Measurements from ENCODE around the gene VSTM2B.

DNA sequence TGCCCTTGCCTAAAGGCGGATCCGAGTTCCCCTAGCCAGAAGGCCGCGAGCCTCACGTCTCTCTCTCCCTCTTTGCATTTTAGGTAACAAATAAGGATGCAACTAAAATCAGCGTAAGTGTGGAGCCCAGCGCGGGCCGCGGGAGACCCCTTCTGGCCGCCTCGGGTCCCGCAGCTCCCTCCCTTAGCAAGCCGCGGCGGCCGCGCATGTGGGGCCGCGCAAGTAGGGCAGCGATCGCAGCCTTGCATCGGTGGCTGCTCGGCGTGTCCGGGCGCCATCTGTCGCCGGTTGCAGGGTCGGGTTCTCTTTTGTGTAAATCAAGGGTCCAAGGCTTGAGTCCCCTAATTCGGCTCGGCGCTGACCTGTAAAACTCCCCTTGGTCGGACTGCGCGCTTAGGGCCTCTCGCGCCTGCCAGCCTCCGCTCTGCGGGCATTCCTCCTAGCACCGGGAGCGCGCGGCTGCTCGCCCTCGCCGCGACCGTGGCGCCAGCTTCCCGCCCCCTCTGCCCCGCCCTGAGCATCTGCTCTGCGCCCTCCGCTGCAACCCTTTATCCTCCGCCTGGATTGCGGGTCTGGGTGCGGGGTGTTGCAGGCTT, 2.7 kb downstream of the VSTM2B start:
- TF ChIP-seq POLR2A (IDR thresholded peaks at IDR 0.05; ENCODE audit: low read depth, low read length) (no peak), MAZ (IDR thresholded peaks at IDR 0.05; ENCODE audit: borderline replicate concordance, low read depth, low read length) (no peak), RCOR1 (IDR thresholded peaks at IDR 0.05; ENCODE audit: insufficient replicate concordance, low read length) (no peak), SMC3 (IDR thresholded peaks at IDR 0.05; ENCODE audit: low read depth, low read length) (peak; percentile 49), MXI1 (IDR thresholded peaks at IDR 0.05; ENCODE audit: borderline replicate concordance, low read depth, low read length) (no peak)
- TF ChIP-seq, protein P1, sequence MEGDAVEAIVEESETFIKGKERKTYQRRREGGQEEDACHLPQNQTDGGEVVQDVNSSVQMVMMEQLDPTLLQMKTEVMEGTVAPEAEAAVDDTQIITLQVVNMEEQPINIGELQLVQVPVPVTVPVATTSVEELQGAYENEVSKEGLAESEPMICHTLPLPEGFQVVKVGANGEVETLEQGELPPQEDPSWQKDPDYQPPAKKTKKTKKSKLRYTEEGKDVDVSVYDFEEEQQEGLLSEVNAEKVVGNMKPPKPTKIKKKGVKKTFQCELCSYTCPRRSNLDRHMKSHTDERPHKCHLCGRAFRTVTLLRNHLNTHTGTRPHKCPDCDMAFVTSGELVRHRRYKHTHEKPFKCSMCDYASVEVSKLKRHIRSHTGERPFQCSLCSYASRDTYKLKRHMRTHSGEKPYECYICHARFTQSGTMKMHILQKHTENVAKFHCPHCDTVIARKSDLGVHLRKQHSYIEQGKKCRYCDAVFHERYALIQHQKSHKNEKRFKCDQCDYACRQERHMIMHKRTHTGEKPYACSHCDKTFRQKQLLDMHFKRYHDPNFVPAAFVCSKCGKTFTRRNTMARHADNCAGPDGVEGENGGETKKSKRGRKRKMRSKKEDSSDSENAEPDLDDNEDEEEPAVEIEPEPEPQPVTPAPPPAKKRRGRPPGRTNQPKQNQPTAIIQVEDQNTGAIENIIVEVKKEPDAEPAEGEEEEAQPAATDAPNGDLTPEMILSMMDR (conservative IDR thresholded peaks at IDR 0.05; ENCODE audit: low read depth, low read length) = peak; percentile 76

All from IMR-90 (cell line).